Karpas-422 (cell line): ENCODE data around the gene TADA2A. TPM values are rescaled to one million over a fixed set of nuclear protein-coding genes. Genes with fewer than 3 reads are reported as not detected.

Source experiments
- DNase-seq: peaks from one replicate; pipeline ENCODE4 v3.0.0-alpha.2; 2015
- H2AFZ ChIP-seq: fragments of 200-600 bp; sonication (generic); 2 replicates; pipeline ENCODE4 v1.6.1; 2014; ENCODE audit warnings: antibody characterized with exemption, low read length, mixed read lengths
- H3K27ac ChIP-seq: fragments of 200-600 bp; sonication (generic); 2 replicates; pipeline ENCODE4 v1.5.1; 2014; ENCODE audit warnings: mild to moderate bottlenecking, low read length, moderate library complexity
- H3K27me3 ChIP-seq: fragments of 200-600 bp; sonication (generic); 2 replicates; pipeline ENCODE4 v1.6.1; 2014; ENCODE audit warnings: low read length, mixed read lengths
- H3K36me3 ChIP-seq: fragments of 200-600 bp; sonication (generic); 2 replicates; pipeline ENCODE4 v1.6.1; 2014; ENCODE audit warnings: low read length, mixed read lengths; ENCODE audit not compliant: insufficient read depth
- H3K4me1 ChIP-seq: fragments of 200-600 bp; sonication (generic); 2 replicates; pipeline ENCODE4 v1.6.1; 2014; ENCODE audit warnings: mild to moderate bottlenecking, low read length, mixed read lengths
- H3K4me2 ChIP-seq: fragments of 200-600 bp; sonication (generic); 2 replicates; pipeline ENCODE4 v1.6.1; 2014; ENCODE audit warnings: low read length, low read depth, mild to moderate bottlenecking; ENCODE audit not compliant: poor library complexity, severe bottlenecking
- H3K4me3 ChIP-seq: fragments of 200-600 bp; sonication (generic); 2 replicates; pipeline ENCODE4 v1.5.1; 2014; ENCODE audit warnings: mild to moderate bottlenecking, antibody characterized with exemption, low read length, mixed read lengths
- H3K79me2 ChIP-seq: fragments of 200-600 bp; sonication (generic); 2 replicates; pipeline ENCODE4 v1.6.1; 2014; ENCODE audit warnings: mild to moderate bottlenecking, low read length, mixed read lengths
- H3K9ac ChIP-seq: fragments of 200-600 bp; sonication (generic); 2 replicates; pipeline ENCODE4 v1.6.0; 2014; ENCODE audit warnings: low read length
- H3K9me2 ChIP-seq: fragments of 200-600 bp; sonication (generic), shearing (Covaris generic); replicated peaks from 2 replicates; pipeline ENCODE4 v1.6.0; 2014; ENCODE audit warnings: mild to moderate bottlenecking, low read length, moderate library complexity; ENCODE audit not compliant: insufficient read depth
- H3K9me3 ChIP-seq: fragments of 300-700, 200-600 bp; sonication (generic); 2 replicates; pipeline ENCODE4 v1.6.1; 2014; ENCODE audit warnings: low read length, mixed read lengths
- H4K20me1 ChIP-seq: fragments of 200-600 bp; sonication (generic); 2 replicates; pipeline ENCODE4 v1.6.1; 2014; ENCODE audit warnings: mild to moderate bottlenecking, antibody characterized with exemption, low read length, low read depth; ENCODE audit not compliant: insufficient read depth
- total RNA-seq: library from RNA; depleted of rRNA; stranded (reverse); fragments of >200 nt; shearing (Covaris generic); gene quantifications from 2 replicates; pipeline ENCODE4 v1.2.3, GENCODE V29; 2014; ENCODE audit warnings: low replicate concordance; rRNA removed

Gene TADA2A, protein sequence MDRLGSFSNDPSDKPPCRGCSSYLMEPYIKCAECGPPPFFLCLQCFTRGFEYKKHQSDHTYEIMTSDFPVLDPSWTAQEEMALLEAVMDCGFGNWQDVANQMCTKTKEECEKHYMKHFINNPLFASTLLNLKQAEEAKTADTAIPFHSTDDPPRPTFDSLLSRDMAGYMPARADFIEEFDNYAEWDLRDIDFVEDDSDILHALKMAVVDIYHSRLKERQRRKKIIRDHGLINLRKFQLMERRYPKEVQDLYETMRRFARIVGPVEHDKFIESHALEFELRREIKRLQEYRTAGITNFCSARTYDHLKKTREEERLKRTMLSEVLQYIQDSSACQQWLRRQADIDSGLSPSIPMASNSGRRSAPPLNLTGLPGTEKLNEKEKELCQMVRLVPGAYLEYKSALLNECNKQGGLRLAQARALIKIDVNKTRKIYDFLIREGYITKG
- 28.1 and 29.0 TPM in 2 replicates for total RNA-seq

DNA sequence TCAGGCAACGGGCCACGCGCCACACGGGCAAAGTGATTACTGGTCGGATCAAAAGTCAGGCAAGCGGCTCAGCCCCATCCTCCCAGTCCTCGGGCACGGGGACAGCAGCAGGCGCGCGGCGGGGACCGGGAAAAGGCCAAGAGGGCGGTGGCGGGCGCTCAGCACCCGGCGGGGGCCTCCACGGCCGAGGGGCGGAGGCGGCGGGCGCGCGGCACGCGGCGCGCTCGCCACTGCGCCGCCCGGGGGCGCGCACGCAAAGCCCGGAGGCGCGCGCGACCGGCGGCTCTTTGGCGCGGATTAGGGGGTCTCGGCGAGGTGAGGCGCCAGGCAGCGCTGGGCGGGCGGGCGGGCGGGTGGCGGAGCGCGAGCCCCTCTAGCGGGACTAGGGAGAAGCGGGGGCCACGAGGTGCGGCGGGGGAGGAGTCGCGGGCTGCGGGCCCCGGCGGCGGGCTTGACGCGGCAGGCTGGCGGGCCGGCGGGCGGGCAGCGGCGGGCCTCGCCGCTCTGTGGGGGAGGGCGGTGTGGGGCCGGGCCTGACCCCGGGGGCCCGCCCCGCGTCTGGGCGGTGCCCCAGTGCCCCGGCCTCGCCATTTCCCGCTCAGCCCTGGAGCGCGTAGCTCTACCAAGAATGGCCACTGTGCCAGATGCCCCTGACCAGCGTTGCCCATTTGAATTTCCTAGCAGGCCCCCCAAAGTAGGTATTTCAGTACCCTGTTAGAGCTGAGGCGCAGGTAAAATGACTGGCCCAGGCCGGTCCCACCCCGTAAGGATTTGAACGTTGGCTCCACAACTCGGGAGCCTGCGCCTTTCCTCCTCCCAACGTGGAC is at the start of gene TADA2A, which contains the start of gene ACACA:
Gene TADA2A (plus strand): TSS at position 252 of the 827 bp plus-strand sequence. CDS start 4,480 bp downstream, outside the sequence.
Gene ACACA (minus strand): TSS at position 202 of the 827 bp plus-strand sequence. CDS start 537 bp downstream, outside the sequence.
- Histone ChIP-seq H3K4me2 (peak within 1 kb of the TSS; percentile 99), H4K20me1 (no peaks in the 10 kb centered on the region), H3K27ac (peak within 1 kb of the TSS; percentile 84), H3K79me2 (peaks cover 36% of the 10 kb centered on the region), H3K9me3 (no peaks in the 10 kb centered on the region), H3K36me3 (peaks cover 6% of the 10 kb centered on the region), H3K4me3 (peak within 1 kb of the TSS; percentile 99), H3K9me2 (no peaks in the 10 kb centered on the region), H3K9ac (peak within 1 kb of the TSS; percentile 99), H3K4me1 (peaks cover 26% of the 10 kb centered on the region), H2AFZ (peak within 1 kb of the TSS; percentile 94), H3K27me3 (no peaks in the 10 kb centered on the region)
- DNase-seq, result peak; percentile 94

DNA sequence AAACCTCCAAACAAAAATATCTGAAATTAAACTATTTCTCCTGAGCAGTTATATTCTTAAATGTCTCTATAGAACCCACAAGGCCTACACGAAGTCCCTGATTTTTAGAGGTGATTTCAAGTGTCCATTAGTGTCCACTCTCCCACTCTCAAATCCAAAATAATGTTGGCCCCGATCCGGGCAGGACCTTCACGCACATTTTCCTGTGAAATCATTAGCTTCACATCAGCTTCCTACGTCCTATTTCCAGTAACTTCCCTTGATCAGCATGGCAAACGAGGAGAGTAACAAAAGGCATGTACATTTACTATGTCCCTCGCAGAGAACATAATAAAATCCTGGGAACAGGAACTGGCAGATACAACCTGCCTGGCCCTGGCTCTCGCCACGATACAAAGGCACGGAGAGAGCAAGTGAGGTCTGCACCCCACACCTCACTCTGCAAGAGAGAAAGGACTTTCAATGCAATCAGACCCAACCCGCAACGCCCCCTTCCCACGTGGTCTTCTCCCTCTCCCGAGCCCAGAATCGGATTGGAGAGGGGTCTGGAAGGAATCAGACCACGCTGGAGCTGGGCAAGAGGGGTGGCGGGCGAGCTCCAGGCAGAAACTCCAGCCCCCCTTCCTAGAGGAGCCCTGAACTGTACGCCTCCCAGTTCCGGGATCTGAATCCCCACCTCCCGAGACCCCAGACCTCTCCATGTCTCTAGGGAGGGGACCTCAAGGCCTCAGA is 48.4 kb upstream of the TADA2A start:
- Histone ChIP-seq H3K9ac (peak overlapping the region; percentile 98), H4K20me1 (peaks cover 4% of the 10 kb centered on the region), H3K4me2 (peak overlapping the region; percentile 88), H3K27me3 (no peaks in the 10 kb centered on the region), H3K36me3 (peaks cover 16% of the 10 kb centered on the region), H3K4me1 (peaks cover 24% of the 10 kb centered on the region), H3K9me2 (no peaks in the 10 kb centered on the region), H3K9me3 (no peaks in the 10 kb centered on the region), H2AFZ (peak overlapping the region; percentile 66; the same call in 1 of the 2 replicates), H3K79me2 (peaks cover 54% of the 10 kb centered on the region), H3K27ac (peak overlapping the region; percentile 57), H3K4me3 (peak overlapping the region; percentile 78)
- DNase-seq, result peak; percentile 82

GRCh38 chr17:37358830-37359681 is 47.6 kb upstream of the TADA2A start:
- Histone ChIP-seq H4K20me1 (peaks cover 4% of the 10 kb centered on the region), H3K27me3 (no peaks in the 10 kb centered on the region), H3K36me3 (peaks cover 12% of the 10 kb centered on the region), H3K79me2 (peaks cover 48% of the 10 kb centered on the region), H3K27ac (peak overlapping the region; percentile 57), H3K9ac (peak overlapping the region; percentile 98), H3K4me1 (peaks cover 24% of the 10 kb centered on the region), H2AFZ (peak overlapping the region; percentile 66; the same call in 1 of the 2 replicates), H3K9me3 (no peaks in the 10 kb centered on the region), H3K4me3 (peak overlapping the region; percentile 78), H3K4me2 (peak overlapping the region; percentile 88), H3K9me2 (no peaks in the 10 kb centered on the region)
- peak; percentile 98 for DNase-seq

DNA sequence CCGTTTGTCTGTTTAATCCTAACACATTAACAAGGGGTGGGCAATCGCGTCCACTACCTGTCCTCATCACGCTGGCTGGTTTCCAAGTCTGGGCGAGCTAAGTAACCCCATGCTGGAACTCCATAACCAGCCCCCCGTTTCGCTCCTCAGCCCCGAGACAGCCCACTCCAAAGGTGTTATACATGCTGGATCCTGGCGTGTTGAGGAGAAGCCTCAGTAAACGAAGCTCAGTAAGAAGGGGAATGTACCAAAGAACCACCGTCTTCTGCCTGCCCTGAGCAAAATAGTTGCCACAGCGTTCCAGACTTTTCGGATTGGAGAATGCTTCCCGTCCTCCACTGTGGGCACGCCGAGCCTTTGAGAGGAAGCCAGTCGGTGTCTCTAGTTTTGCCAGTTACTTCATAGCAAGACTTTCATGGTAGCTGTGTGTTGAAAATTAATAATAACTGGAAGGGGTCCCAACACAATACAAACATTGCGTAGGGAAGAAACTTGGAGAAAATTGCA is 47.0 kb upstream of the TADA2A start:
- Histone ChIP-seq H3K9ac (peak overlapping the region; percentile 73), H3K36me3 (peaks cover 6% of the 10 kb centered on the region; the same call in 1 of the 2 replicates), H3K4me2 (peak overlapping the region; percentile 63), H3K9me2 (no peaks in the 10 kb centered on the region), H3K27ac (peak overlapping the region; percentile 56), H4K20me1 (peaks cover 4% of the 10 kb centered on the region; the same call in 1 of the 2 replicates), H3K79me2 (peaks cover 41% of the 10 kb centered on the region), H3K4me1 (peaks cover 24% of the 10 kb centered on the region), H3K4me3 (peak overlapping the region; percentile 58), H3K9me3 (no peaks in the 10 kb centered on the region), H3K27me3 (no peaks in the 10 kb centered on the region), H2AFZ (0 out of 2 replicates have a peak overlapping the region, but pooled peaks have one; percentile 17)
- DNase-seq, result no peak

GRCh38 chr17:37360632-37361031 is 46.1 kb upstream of the TADA2A start:
- Histone ChIP-seq H3K4me2 (no peak overlapping the region), H3K79me2 (peaks cover 32% of the 10 kb centered on the region), H3K4me1 (peaks cover 24% of the 10 kb centered on the region), H3K9ac (no peak overlapping the region), H3K9me2 (no peaks in the 10 kb centered on the region), H3K36me3 (peaks cover 6% of the 10 kb centered on the region; the same call in 1 of the 2 replicates), H3K4me3 (no peak overlapping the region), H3K27ac (no peak overlapping the region), H2AFZ (no peak overlapping the region), H3K27me3 (no peaks in the 10 kb centered on the region), H3K9me3 (no peaks in the 10 kb centered on the region), H4K20me1 (peaks cover 4% of the 10 kb centered on the region; the same call in 1 of the 2 replicates)
- DNase-seq, result no peak

GRCh38 chr17:37361543-37361942 is 45.1 kb upstream of the TADA2A start:
- Histone ChIP-seq H3K36me3 (peaks cover 5% of the 10 kb centered on the region; the same call in 1 of the 2 replicates), H4K20me1 (peaks cover 4% of the 10 kb centered on the region; the same call in 1 of the 2 replicates), H3K79me2 (peaks cover 23% of the 10 kb centered on the region), H3K4me2 (no peak overlapping the region), H3K4me3 (no peak overlapping the region), H3K9ac (no peak overlapping the region), H3K4me1 (peaks cover 23% of the 10 kb centered on the region), H2AFZ (no peak overlapping the region), H3K9me3 (no peaks in the 10 kb centered on the region), H3K27me3 (no peaks in the 10 kb centered on the region), H3K27ac (no peak overlapping the region), H3K9me2 (no peaks in the 10 kb centered on the region)
- no peak for DNase-seq

DNA sequence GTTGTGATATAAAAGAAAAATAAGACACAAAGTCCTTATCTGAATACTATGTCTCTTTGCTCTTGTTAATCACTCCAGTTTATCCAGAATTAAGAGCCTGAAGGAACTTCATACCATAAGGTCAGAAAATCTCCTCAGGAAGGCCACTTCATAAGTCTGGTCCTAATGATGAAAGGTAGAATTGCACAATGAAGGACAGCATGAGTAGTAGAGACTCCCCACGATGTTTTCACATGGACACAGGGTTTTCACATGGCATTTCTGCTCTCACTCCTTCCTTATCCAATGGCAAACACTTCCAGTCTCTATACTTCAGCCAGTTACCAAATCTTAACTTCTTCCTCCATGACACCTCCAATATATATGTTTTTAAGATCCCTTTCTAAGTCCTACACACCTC is 41.1 kb upstream of the TADA2A start:
- Histone ChIP-seq H3K4me3 (no peak overlapping the region), H2AFZ (no peak overlapping the region), H3K4me1 (no peaks in the 10 kb centered on the region), H3K79me2 (no peaks in the 10 kb centered on the region), H3K9ac (no peak overlapping the region), H3K9me3 (no peaks in the 10 kb centered on the region), H3K27me3 (no peaks in the 10 kb centered on the region), H3K27ac (no peak overlapping the region), H3K36me3 (no peaks in the 10 kb centered on the region), H3K9me2 (no peaks in the 10 kb centered on the region), H4K20me1 (no peaks in the 10 kb centered on the region), H3K4me2 (no peak overlapping the region)
- DNase-seq, result no peak
